ENCODE data around the gene ADAMTS18. TPM values are rescaled to one million over a fixed set of nuclear protein-coding genes. Genes with fewer than 3 reads are reported as not detected.
"Not testable (repeated sequence)": the region's sequence is repeated elsewhere in the genome, so short reads cannot be mapped to it uniquely, and the experiment has no call there.

Gene ADAMTS18
- polyA plus RNA-seq, 1 donor (not counting 4 experiments of a cell fraction or from before 2014, with no cell fraction given) = not detected

GRCh38 chr16:77277141-77277540, 157.7 kb downstream of the ADAMTS18 start:
- Histone ChIP-seq H3K4me1 (ENCODE audit: control insufficient read depth, extremely low read depth, insufficient read depth, low read length) (no peaks in the 10 kb centered on the region), H3K4me3 (ENCODE audit: control insufficient read depth in 2 of 3, extremely low read depth in 1 of 3, insufficient read depth in 2 of 3, low read depth in 1 of 3, low read length in 3 of 3) (no peak overlapping the region), H3K9me3 (ENCODE audit: control insufficient read depth, low read depth, low read length) (no peaks in the 10 kb centered on the region), H3K79me2 (ENCODE audit: control insufficient read depth, insufficient read depth, low read length) (no peaks in the 10 kb centered on the region), H3K27ac (ENCODE audit: control insufficient read depth, insufficient read depth, low read length) (no peak overlapping the region), H3K27me3 (ENCODE audit: control insufficient read depth, extremely low read depth, insufficient read depth, low read length) (no peaks in the 10 kb centered on the region), H4K20me1 (ENCODE audit: control insufficient read depth, extremely low read depth, insufficient read depth, low read length) (no peaks in the 10 kb centered on the region), H3K4me2 (ENCODE audit: control insufficient read depth, extremely low read depth, insufficient read depth, low read depth, low read length) (no peak overlapping the region), H3K9ac (ENCODE audit: control insufficient read depth, extremely low read depth, insufficient read depth, low read length) (no peak overlapping the region), H2AFZ (ENCODE audit: control insufficient read depth, low read length) (no peak overlapping the region), H3K9me1 (ENCODE audit: control insufficient read depth, extremely low read depth, insufficient read depth, low read length) (no peaks in the 10 kb centered on the region), H3K36me3 (ENCODE audit: control insufficient read depth in 2 of 2, extremely low read depth in 1 of 2, insufficient read depth in 2 of 2, low read length in 2 of 2) (no peaks in the 10 kb centered on the region)
- dilution Hi-C loops (cut with MboI; ENCODE audit: extremely low pct_ligation_motif_present, low sequenced_read_pairs) = no loop called here
- DNase-seq (ENCODE audit: low read depth, low spot score) (no peak), FAIRE-seq (no peak)
- no peak for TF ChIP-seq EZH2 (IDR thresholded peaks at IDR 0.05; ENCODE audit: low read length)
- TF ChIP-seq CTCF (optimal IDR thresholded peaks at IDR 0.05 in 1 of 3, IDR thresholded peaks at IDR 0.05 in 1 of 3, conservative IDR thresholded peaks at IDR 0.05 in 1 of 3; ENCODE audit: extremely low read depth in 1 of 3, insufficient read depth in 2 of 3, low read length in 3 of 3) = no peak

GRCh38 chr16:77276661-77277060, 158.2 kb downstream of the ADAMTS18 start:
- dilution Hi-C loops (cut with MboI; ENCODE audit: extremely low pct_ligation_motif_present, low sequenced_read_pairs) = no loop called here
- H4K20me1 ChIP-seq (ENCODE audit: control insufficient read depth, extremely low read depth, insufficient read depth, low read length) = no peaks in the 10 kb centered on the region
- DNase-seq (ENCODE audit: low read depth, low spot score) = no peak
- no peak overlapping the region for H3K27ac ChIP-seq (ENCODE audit: control insufficient read depth, insufficient read depth, low read length)
- no peak overlapping the region for H3K9ac ChIP-seq (ENCODE audit: control insufficient read depth, extremely low read depth, insufficient read depth, low read length)
- no peaks in the 10 kb centered on the region for H3K27me3 ChIP-seq (ENCODE audit: control insufficient read depth, extremely low read depth, insufficient read depth, low read length)
- H3K4me3 ChIP-seq (ENCODE audit: control insufficient read depth in 2 of 3, extremely low read depth in 1 of 3, insufficient read depth in 2 of 3, low read depth in 1 of 3, low read length in 3 of 3) = no peak overlapping the region
- H2AFZ ChIP-seq (ENCODE audit: control insufficient read depth, low read length) = no peak overlapping the region
- H3K4me1 ChIP-seq (ENCODE audit: control insufficient read depth, extremely low read depth, insufficient read depth, low read length) = no peaks in the 10 kb centered on the region
- H3K4me2 ChIP-seq (ENCODE audit: control insufficient read depth, extremely low read depth, insufficient read depth, low read depth, low read length) = no peak overlapping the region
- no peak for FAIRE-seq
- H3K36me3 ChIP-seq (ENCODE audit: control insufficient read depth in 2 of 2, extremely low read depth in 1 of 2, insufficient read depth in 2 of 2, low read length in 2 of 2) = no peaks in the 10 kb centered on the region
- TF ChIP-seq CTCF (optimal IDR thresholded peaks at IDR 0.05 in 1 of 3, IDR thresholded peaks at IDR 0.05 in 1 of 3, conservative IDR thresholded peaks at IDR 0.05 in 1 of 3; ENCODE audit: extremely low read depth in 1 of 3, insufficient read depth in 2 of 3, low read length in 3 of 3) = no peak
- no peak for TF ChIP-seq EZH2 (IDR thresholded peaks at IDR 0.05; ENCODE audit: low read length)
- no peaks in the 10 kb centered on the region for H3K79me2 ChIP-seq (ENCODE audit: control insufficient read depth, insufficient read depth, low read length)
- H3K9me3 ChIP-seq (ENCODE audit: control insufficient read depth, low read depth, low read length) = no peaks in the 10 kb centered on the region
- H3K9me1 ChIP-seq (ENCODE audit: control insufficient read depth, extremely low read depth, insufficient read depth, low read length) = no peaks in the 10 kb centered on the region

GRCh38 chr16:77275303-77275702, 159.5 kb downstream of the ADAMTS18 start:
- H3K9me1 ChIP-seq (ENCODE audit: control insufficient read depth, extremely low read depth, insufficient read depth, low read length); FAIRE-seq; DNase-seq (ENCODE audit: low read depth, low spot score); H3K79me2 ChIP-seq (ENCODE audit: control insufficient read depth, insufficient read depth, low read length); H3K27me3 ChIP-seq (ENCODE audit: control insufficient read depth, extremely low read depth, insufficient read depth, low read length); H2AFZ ChIP-seq (ENCODE audit: control insufficient read depth, low read length); H3K9ac ChIP-seq (ENCODE audit: control insufficient read depth, extremely low read depth, insufficient read depth, low read length); H3K4me1 ChIP-seq (ENCODE audit: control insufficient read depth, extremely low read depth, insufficient read depth, low read length); H4K20me1 ChIP-seq (ENCODE audit: control insufficient read depth, extremely low read depth, insufficient read depth, low read length); H3K27ac ChIP-seq (ENCODE audit: control insufficient read depth, insufficient read depth, low read length); H3K36me3 ChIP-seq (ENCODE audit: control insufficient read depth in 2 of 2, extremely low read depth in 1 of 2, insufficient read depth in 2 of 2, low read length in 2 of 2); H3K9me3 ChIP-seq (ENCODE audit: control insufficient read depth, low read depth, low read length); H3K4me2 ChIP-seq (ENCODE audit: control insufficient read depth, extremely low read depth, insufficient read depth, low read depth, low read length); H3K4me3 ChIP-seq (ENCODE audit: control insufficient read depth in 2 of 3, extremely low read depth in 1 of 3, insufficient read depth in 2 of 3, low read depth in 1 of 3, low read length in 3 of 3); dilution Hi-C loops (cut with MboI; ENCODE audit: extremely low pct_ligation_motif_present, low sequenced_read_pairs): not testable (repeated sequence)
